GM23338 (cell line): ENCODE results near the gene CASTOR1. TPM values are rescaled to one million over a fixed set of nuclear protein-coding genes. Genes with fewer than 3 reads are reported as not detected.

Source experiments
- ATAC-seq: fragments of 200-7000 bp; cut with Tn5 transposase; 3 replicates; pipeline ENCODE4 v1.9.1; 2020
- DNase-seq: peaks from one replicate; pipeline ENCODE4 v3.0.0-alpha.2; 2015; ENCODE audit warnings: low spot score
- H2AFZ ChIP-seq: fragments of 200-600 bp; sonication (generic); 2 replicates; pipeline ENCODE4 v1.8.0; 2016; ENCODE audit warnings: antibody characterized with exemption, mild to moderate bottlenecking, moderate library complexity
- H3F3A ChIP-seq: fragments of 200-600 bp; sonication (generic); replicated peaks from 2 replicates; pipeline ENCODE4 v1.8.0; 2017; ENCODE audit warnings: antibody characterized with exemption, mixed run types, low read depth
- H3K27ac ChIP-seq: fragments of 200-600 bp; sonication (generic); 2 replicates; pipeline ENCODE4 v1.6.1; 2016; ENCODE audit warnings: low read depth
- H3K27me3 ChIP-seq: fragments of 200-600 bp; sonication (generic); 2 replicates; pipeline ENCODE4 v1.8.0; 2016; ENCODE audit warnings: mild to moderate bottlenecking, mixed run types, moderate library complexity; ENCODE audit not compliant: insufficient read depth
- H3K36me3 ChIP-seq: fragments of 200-600 bp; sonication (generic); 2 replicates; pipeline ENCODE4 v1.8.0; 2016; ENCODE audit warnings: mild to moderate bottlenecking; ENCODE audit not compliant: insufficient read depth
- H3K4me1 ChIP-seq: fragments of 200-600 bp; sonication (generic); 2 replicates; pipeline ENCODE4 v1.8.0; 2016; ENCODE audit warnings: mild to moderate bottlenecking, moderate library complexity; ENCODE audit not compliant: insufficient read depth
- H3K4me2 ChIP-seq: fragments of 200-600 bp; sonication (generic); 2 replicates; pipeline ENCODE4 v1.7.1; 2017; ENCODE audit warnings: mixed run types
- H3K4me3 ChIP-seq: fragments of 200-600 bp; sonication (generic); 2 replicates; pipeline ENCODE4 v1.6.1; 2016; ENCODE audit warnings: mixed run types
- H3K79me2 ChIP-seq: fragments of 200-600 bp; sonication (generic); replicated peaks from 2 replicates; pipeline ENCODE4 v1.8.0; 2017; ENCODE audit warnings: mild to moderate bottlenecking; ENCODE audit not compliant: insufficient read depth
- H3K9me2 ChIP-seq: fragments of 200-600 bp; sonication (generic); 2 replicates; pipeline ENCODE4 v1.8.0; 2017; ENCODE audit not compliant: insufficient read depth
- H4K20me1 ChIP-seq: fragments of 200-600 bp; sonication (generic); replicated peaks from 2 replicates; pipeline ENCODE4 v1.8.0; 2017; ENCODE audit warnings: mild to moderate bottlenecking; ENCODE audit not compliant: insufficient read depth
- H3K27ac Mint-ChIP-seq: 2 replicates; pipeline ENCODE4 v1.8.0; 2020; ENCODE audit warnings: inconsistent platforms, mild to moderate bottlenecking, moderate library complexity, mixed read lengths
- H3K27me3 Mint-ChIP-seq: 3 replicates; pipeline ENCODE4 v1.8.0; 2022; ENCODE audit warnings: low read depth, mild to moderate bottlenecking, moderate library complexity, mixed read lengths, inconsistent platforms; ENCODE audit not compliant: insufficient read depth, poor library complexity
- H3K36me3 Mint-ChIP-seq: 3 replicates; pipeline ENCODE4 v1.8.0; 2021; ENCODE audit warnings: low read depth, mild to moderate bottlenecking, inconsistent platforms, moderate library complexity, mixed read lengths
- H3K4me1 Mint-ChIP-seq: 3 replicates; pipeline ENCODE4 v1.8.0; 2020; ENCODE audit warnings: mild to moderate bottlenecking, inconsistent platforms, mixed read lengths
- H3K4me3 Mint-ChIP-seq: 3 replicates; pipeline ENCODE4 v1.8.0; 2021; ENCODE audit warnings: moderate library complexity, mild to moderate bottlenecking, inconsistent platforms, mixed read lengths
- H3K9me3 Mint-ChIP-seq: 3 replicates; pipeline ENCODE4 v1.8.0; 2020; ENCODE audit warnings: moderate library complexity, mild to moderate bottlenecking, inconsistent platforms, mixed read lengths
- CREB1 ChIP-seq: fragments of 250-450 bp; sonication (Bioruptor Pico); IDR thresholded peaks from 2 replicates; pipeline ENCODE4 v1.5.0; 2020; ENCODE audit warnings: low read depth, mild to moderate bottlenecking, moderate library complexity
- EZH2 ChIP-seq: fragments of 200-600 bp; sonication (generic); IDR thresholded peaks from one replicate; pipeline ENCODE4 v1.8.0; 2017; ENCODE audit warnings: antibody characterized with exemption, mild to moderate bottlenecking, low read depth; ENCODE audit not compliant: unreplicated experiment
- EZH2phosphoT487 ChIP-seq: fragments of 200-600 bp; sonication (generic); IDR thresholded peaks from one replicate; pipeline ENCODE4 v1.8.1; 2018; ENCODE audit warnings: antibody characterized with exemption; ENCODE audit not compliant: unreplicated experiment
- JUNB ChIP-seq: IDR thresholded peaks from one replicate; pipeline ENCODE4 v1.6.1; 2016; ENCODE audit warnings: antibody characterized with exemption; ENCODE audit not compliant: unreplicated experiment
- NANOG ChIP-seq: IDR thresholded peaks from 2 replicates; pipeline ENCODE4 v1.6.1; 2016; ENCODE audit warnings: antibody characterized with exemption, borderline replicate concordance
- POLR2AphosphoS5 ChIP-seq: IDR thresholded peaks from 2 replicates; pipeline ENCODE4 v1.6.1; 2016; ENCODE audit warnings: antibody characterized with exemption, low read depth
- STAT1 ChIP-seq: IDR thresholded peaks from one replicate; pipeline ENCODE4 v1.6.1; 2016; ENCODE audit warnings: antibody characterized with exemption; ENCODE audit not compliant: unreplicated experiment
- ZNF114 ChIP-seq: fragments of 250-450 bp; sonication (Bioruptor Pico); IDR thresholded peaks from 2 replicates; pipeline ENCODE4 v1.5.0; 2020; ENCODE audit warnings: mild to moderate bottlenecking, moderate library complexity
- ZNF331 ChIP-seq: fragments of 250-450 bp; sonication (Bioruptor Pico); IDR thresholded peaks from 2 replicates; pipeline ENCODE4 v1.5.0; 2020; ENCODE audit warnings: low read depth, mild to moderate bottlenecking, moderate library complexity
- polyA plus RNA-seq: library from polyadenylated mRNA; unstranded; fragments of >200 nt; fragmentation: Nextera tagmentation; extraction: Ambion mirVana; gene quantifications from 2 replicates; pipeline ENCODE4 v1.2.1, GENCODE V29; 2016
- total RNA-seq: library from RNA; depleted of rRNA; stranded (reverse); fragments of >200 nt; shearing (Covaris generic); gene quantifications from 2 replicates; pipeline ENCODE4 v1.2.3, GENCODE V29; 2014
- TF ChIP-seq, protein P1 (sequence below): IDR thresholded peaks from one replicate; pipeline ENCODE4 v1.6.1; 2018; ENCODE audit warnings: antibody characterized with exemption; ENCODE audit not compliant: unreplicated experiment
- TF ChIP-seq, protein P2 (sequence below), 2 experiments: fragments of 200-600 bp in 1 of 2; sonication (generic) in 1 of 2; conservative IDR thresholded peaks; 2 replicates each; pipeline versions ENCODE4 v1.5.1 to v1.6.1; 2016 to 2017; ENCODE audit warnings: antibody characterized with exemption in 2 of 2, low read depth in 2 of 2, mild to moderate bottlenecking in 2 of 2, moderate library complexity in 1 of 2
- TF ChIP-seq, protein P3 (sequence below): fragments of 250-450 bp; sonication (Bioruptor Pico); IDR thresholded peaks from 2 replicates; pipeline ENCODE4 v1.5.0; 2020; ENCODE audit warnings: mild to moderate bottlenecking, moderate library complexity
- TF ChIP-seq, protein P4 (sequence below): IDR thresholded peaks from 2 replicates; pipeline ENCODE4 v1.6.1; 2016; ENCODE audit warnings: antibody characterized with exemption

Gene CASTOR1
- total and polyA plus RNA-seq, 2 experiments from 2014 or later: 11.3 to 23.2 TPM

DNA sequence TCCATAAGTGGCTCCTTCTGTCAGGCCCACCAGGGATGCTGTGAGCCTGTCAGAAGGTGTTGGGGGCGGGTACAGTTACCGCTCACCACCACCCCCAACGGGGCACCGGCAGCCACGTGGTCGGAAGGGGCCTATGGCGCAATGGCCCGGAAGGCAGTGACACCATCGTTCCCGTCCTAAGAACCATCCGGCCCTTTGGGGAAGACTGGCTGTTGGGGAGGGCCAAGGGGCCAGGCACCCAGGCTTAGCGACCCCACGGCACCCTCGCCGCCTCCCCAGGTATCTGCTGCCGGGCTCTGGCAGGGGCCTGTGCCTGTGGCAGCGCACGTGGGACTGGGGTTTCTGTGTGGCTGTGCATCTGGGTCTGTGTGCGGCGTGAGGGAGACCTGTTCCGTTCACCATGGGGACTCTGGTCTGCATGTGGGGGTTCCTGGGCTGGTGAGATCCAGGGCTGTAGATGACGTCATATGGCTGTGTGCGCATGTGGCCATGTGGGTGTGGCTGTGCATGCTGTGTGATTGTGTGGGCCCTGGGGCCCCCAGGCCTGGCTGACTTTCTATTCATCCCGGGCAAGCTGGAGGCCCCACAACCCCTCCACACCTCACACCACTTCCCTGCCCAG lies 23.4 kb downstream of the CASTOR1 start:
- ATAC-seq (no peak; the same call in 2 of the 3 replicates), DNase-seq (no peak)
- Histone ChIP-seq H3K4me3 (no peak overlapping the region), H4K20me1 (no peaks in the 10 kb centered on the region), H3K79me2 (no peaks in the 10 kb centered on the region), H3K4me1 (no peaks in the 10 kb centered on the region), H3K4me2 (no peak overlapping the region), H3K27me3 (no peaks in the 10 kb centered on the region; the same call in 1 of the 2 replicates), H3K27ac (no peak overlapping the region), H3K9me2 (no peaks in the 10 kb centered on the region), H2AFZ (peak overlapping the region; percentile 43; the same call in 1 of the 2 replicates), H3K36me3 (no peaks in the 10 kb centered on the region), H3F3A (no peaks in the 10 kb centered on the region)
- no peak for TF ChIP-seq ZNF331 (CRISPR knock-in tag)
- TF ChIP-seq, protein P1, sequence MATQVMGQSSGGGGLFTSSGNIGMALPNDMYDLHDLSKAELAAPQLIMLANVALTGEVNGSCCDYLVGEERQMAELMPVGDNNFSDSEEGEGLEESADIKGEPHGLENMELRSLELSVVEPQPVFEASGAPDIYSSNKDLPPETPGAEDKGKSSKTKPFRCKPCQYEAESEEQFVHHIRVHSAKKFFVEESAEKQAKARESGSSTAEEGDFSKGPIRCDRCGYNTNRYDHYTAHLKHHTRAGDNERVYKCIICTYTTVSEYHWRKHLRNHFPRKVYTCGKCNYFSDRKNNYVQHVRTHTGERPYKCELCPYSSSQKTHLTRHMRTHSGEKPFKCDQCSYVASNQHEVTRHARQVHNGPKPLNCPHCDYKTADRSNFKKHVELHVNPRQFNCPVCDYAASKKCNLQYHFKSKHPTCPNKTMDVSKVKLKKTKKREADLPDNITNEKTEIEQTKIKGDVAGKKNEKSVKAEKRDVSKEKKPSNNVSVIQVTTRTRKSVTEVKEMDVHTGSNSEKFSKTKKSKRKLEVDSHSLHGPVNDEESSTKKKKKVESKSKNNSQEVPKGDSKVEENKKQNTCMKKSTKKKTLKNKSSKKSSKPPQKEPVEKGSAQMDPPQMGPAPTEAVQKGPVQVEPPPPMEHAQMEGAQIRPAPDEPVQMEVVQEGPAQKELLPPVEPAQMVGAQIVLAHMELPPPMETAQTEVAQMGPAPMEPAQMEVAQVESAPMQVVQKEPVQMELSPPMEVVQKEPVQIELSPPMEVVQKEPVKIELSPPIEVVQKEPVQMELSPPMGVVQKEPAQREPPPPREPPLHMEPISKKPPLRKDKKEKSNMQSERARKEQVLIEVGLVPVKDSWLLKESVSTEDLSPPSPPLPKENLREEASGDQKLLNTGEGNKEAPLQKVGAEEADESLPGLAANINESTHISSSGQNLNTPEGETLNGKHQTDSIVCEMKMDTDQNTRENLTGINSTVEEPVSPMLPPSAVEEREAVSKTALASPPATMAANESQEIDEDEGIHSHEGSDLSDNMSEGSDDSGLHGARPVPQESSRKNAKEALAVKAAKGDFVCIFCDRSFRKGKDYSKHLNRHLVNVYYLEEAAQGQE: no peak
- TF ChIP-seq POLR2AphosphoS5: no peak
- no peak for TF ChIP-seq STAT1
- no peak for TF ChIP-seq EZH2phosphoT487
- no peak for TF ChIP-seq EZH2
- TF ChIP-seq NANOG: no peak
- TF ChIP-seq, protein P2, sequence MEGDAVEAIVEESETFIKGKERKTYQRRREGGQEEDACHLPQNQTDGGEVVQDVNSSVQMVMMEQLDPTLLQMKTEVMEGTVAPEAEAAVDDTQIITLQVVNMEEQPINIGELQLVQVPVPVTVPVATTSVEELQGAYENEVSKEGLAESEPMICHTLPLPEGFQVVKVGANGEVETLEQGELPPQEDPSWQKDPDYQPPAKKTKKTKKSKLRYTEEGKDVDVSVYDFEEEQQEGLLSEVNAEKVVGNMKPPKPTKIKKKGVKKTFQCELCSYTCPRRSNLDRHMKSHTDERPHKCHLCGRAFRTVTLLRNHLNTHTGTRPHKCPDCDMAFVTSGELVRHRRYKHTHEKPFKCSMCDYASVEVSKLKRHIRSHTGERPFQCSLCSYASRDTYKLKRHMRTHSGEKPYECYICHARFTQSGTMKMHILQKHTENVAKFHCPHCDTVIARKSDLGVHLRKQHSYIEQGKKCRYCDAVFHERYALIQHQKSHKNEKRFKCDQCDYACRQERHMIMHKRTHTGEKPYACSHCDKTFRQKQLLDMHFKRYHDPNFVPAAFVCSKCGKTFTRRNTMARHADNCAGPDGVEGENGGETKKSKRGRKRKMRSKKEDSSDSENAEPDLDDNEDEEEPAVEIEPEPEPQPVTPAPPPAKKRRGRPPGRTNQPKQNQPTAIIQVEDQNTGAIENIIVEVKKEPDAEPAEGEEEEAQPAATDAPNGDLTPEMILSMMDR (conservative IDR thresholded peaks at IDR 0.05; ENCODE audit: low read depth in 2 of 2): no peak
- TF ChIP-seq, protein P3, sequence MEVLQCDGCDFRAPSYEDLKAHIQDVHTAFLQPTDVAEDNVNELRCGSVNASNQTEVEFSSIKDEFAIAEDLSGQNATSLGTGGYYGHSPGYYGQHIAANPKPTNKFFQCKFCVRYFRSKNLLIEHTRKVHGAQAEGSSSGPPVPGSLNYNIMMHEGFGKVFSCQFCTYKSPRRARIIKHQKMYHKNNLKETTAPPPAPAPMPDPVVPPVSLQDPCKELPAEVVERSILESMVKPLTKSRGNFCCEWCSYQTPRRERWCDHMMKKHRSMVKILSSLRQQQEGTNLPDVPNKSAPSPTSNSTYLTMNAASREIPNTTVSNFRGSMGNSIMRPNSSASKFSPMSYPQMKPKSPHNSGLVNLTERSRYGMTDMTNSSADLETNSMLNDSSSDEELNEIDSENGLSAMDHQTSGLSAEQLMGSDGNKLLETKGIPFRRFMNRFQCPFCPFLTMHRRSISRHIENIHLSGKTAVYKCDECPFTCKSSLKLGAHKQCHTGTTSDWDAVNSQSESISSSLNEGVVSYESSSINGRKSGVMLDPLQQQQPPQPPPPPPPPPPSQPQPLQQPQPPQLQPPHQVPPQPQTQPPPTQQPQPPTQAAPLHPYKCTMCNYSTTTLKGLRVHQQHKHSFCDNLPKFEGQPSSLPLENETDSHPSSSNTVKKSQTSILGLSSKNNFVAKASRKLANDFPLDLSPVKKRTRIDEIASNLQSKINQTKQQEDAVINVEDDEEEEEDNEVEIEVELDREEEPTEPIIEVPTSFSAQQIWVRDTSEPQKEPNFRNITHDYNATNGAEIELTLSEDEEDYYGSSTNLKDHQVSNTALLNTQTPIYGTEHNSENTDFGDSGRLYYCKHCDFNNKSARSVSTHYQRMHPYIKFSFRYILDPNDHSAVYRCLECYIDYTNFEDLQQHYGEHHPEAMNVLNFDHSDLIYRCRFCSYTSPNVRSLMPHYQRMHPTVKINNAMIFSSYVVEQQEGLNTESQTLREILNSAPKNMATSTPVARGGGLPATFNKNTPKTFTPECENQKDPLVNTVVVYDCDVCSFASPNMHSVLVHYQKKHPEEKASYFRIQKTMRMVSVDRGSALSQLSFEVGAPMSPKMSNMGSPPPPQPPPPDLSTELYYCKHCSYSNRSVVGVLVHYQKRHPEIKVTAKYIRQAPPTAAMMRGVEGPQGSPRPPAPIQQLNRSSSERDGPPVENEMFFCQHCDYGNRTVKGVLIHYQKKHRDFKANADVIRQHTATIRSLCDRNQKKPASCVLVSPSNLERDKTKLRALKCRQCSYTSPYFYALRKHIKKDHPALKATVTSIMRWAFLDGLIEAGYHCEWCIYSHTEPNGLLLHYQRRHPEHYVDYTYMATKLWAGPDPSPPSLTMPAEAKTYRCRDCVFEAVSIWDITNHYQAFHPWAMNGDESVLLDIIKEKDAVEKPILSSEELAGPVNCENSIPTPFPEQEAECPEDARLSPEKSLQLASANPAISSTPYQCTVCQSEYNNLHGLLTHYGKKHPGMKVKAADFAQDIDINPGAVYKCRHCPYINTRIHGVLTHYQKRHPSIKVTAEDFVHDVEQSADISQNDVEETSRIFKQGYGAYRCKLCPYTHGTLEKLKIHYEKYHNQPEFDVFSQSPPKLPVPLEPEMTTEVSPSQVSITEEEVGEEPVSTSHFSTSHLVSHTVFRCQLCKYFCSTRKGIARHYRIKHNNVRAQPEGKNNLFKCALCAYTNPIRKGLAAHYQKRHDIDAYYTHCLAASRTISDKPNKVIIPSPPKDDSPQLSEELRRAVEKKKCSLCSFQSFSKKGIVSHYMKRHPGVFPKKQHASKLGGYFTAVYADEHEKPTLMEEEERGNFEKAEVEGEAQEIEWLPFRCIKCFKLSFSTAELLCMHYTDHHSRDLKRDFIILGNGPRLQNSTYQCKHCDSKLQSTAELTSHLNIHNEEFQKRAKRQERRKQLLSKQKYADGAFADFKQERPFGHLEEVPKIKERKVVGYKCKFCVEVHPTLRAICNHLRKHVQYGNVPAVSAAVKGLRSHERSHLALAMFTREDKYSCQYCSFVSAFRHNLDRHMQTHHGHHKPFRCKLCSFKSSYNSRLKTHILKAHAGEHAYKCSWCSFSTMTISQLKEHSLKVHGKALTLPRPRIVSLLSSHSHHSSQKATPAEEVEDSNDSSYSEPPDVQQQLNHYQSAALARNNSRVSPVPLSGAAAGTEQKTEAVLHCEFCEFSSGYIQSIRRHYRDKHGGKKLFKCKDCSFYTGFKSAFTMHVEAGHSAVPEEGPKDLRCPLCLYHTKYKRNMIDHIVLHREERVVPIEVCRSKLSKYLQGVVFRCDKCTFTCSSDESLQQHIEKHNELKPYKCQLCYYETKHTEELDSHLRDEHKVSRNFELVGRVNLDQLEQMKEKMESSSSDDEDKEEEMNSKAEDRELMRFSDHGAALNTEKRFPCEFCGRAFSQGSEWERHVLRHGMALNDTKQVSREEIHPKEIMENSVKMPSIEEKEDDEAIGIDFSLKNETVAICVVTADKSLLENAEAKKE (CRISPR knock-in tag): no peak
- no peak for TF ChIP-seq CREB1 (CRISPR knock-in tag)
- no peak for TF ChIP-seq ZNF114 (CRISPR knock-in tag)
- TF ChIP-seq, protein P4, sequence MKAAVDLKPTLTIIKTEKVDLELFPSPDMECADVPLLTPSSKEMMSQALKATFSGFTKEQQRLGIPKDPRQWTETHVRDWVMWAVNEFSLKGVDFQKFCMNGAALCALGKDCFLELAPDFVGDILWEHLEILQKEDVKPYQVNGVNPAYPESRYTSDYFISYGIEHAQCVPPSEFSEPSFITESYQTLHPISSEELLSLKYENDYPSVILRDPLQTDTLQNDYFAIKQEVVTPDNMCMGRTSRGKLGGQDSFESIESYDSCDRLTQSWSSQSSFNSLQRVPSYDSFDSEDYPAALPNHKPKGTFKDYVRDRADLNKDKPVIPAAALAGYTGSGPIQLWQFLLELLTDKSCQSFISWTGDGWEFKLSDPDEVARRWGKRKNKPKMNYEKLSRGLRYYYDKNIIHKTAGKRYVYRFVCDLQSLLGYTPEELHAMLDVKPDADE: no peak
- no peak for TF ChIP-seq JUNB
- Mint-ChIP-seq H3K36me3 (no peaks in the 10 kb centered on the region), H3K9me3 (no peaks in the 10 kb centered on the region), H3K4me3 (no peak overlapping the region), H3K4me1 (peaks cover 5% of the 10 kb centered on the region; the same call in 1 of the 3 replicates), H3K27ac (no peak overlapping the region), H3K27me3 (peaks cover 19% of the 10 kb centered on the region)
